Measurements from ENCODE around the gene BIRC7. TPM values are rescaled to one million over a fixed set of nuclear protein-coding genes. Genes with fewer than 3 reads are reported as not detected.

BIRC7 gene
- total and polyA plus RNA-seq, 8 donors = 0.09 TPM; not detected in 7

DNA sequence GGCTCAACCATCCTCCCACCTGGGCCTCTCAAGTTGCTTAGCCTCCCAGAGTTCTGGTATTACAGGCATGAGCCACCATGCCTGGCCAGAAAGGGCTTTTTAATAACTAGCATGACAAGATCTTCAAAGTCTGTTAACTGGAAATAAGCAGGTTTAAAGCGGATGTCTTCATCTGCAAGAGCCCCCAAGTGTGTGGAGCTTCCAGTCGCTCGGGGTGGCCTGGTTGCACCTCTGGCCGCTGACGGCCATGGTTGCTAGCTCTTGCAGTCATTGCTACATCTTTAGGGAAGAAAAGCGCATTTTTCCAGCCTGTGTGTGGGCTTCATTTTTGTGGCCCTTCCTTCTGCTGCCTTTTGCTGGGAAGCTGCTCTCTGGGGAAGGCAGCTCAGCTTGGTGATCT lies 44.7 kb downstream of the BIRC7 start:
- DNase-seq = peak in 1 of 6 donors; percentile 20
- Histone ChIP-seq H3K4me1 (no peaks in the 10 kb centered on the region), H3K9me3 (no peaks in the 10 kb centered on the region), H3K27me3 (no peaks in the 10 kb centered on the region), H3K36me3 (peaks cover 0 to 49% (median 11%) of the 10 kb centered on the region in 3 donors), H3K4me3 (no peak overlapping the region), H3K27ac (no peak overlapping the region)
- WGBS, 2 donors = 95 to 96% methylated on average over 6 of the region's 6 CpGs
- intact Hi-C loops (cut with DNase I) = no loop called here
- TF ChIP-seq, protein P1, sequence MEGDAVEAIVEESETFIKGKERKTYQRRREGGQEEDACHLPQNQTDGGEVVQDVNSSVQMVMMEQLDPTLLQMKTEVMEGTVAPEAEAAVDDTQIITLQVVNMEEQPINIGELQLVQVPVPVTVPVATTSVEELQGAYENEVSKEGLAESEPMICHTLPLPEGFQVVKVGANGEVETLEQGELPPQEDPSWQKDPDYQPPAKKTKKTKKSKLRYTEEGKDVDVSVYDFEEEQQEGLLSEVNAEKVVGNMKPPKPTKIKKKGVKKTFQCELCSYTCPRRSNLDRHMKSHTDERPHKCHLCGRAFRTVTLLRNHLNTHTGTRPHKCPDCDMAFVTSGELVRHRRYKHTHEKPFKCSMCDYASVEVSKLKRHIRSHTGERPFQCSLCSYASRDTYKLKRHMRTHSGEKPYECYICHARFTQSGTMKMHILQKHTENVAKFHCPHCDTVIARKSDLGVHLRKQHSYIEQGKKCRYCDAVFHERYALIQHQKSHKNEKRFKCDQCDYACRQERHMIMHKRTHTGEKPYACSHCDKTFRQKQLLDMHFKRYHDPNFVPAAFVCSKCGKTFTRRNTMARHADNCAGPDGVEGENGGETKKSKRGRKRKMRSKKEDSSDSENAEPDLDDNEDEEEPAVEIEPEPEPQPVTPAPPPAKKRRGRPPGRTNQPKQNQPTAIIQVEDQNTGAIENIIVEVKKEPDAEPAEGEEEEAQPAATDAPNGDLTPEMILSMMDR (IDR thresholded peaks at IDR 0.05) = no peak
- FAIRE-seq = no peak
- no peak for ATAC-seq

GRCh38 chr20:63280929-63281545 lies 45.3 kb downstream of the BIRC7 start:
- H3K27ac ChIP-seq = no peak overlapping the region
- WGBS, 2 donors = 85 to 87% methylated on average over 19 of the region's 19 CpGs
- ATAC-seq (no peak), FAIRE-seq (no peak), DNase-seq (peak in 1 of 6 donors; percentile 60)
- TF ChIP-seq, protein P1 (IDR thresholded peaks at IDR 0.05) = no peak
- intact Hi-C loops (cut with DNase I) = no loop called here
- no peaks in the 10 kb centered on the region for H3K27me3 ChIP-seq
- H3K4me1 ChIP-seq = no peaks in the 10 kb centered on the region
- H3K4me3 ChIP-seq = no peak overlapping the region
- peaks cover 0 to 55% (median 11%) of the 10 kb centered on the region in 3 donors for H3K36me3 ChIP-seq
- H3K9me3 ChIP-seq = no peaks in the 10 kb centered on the region

DNA sequence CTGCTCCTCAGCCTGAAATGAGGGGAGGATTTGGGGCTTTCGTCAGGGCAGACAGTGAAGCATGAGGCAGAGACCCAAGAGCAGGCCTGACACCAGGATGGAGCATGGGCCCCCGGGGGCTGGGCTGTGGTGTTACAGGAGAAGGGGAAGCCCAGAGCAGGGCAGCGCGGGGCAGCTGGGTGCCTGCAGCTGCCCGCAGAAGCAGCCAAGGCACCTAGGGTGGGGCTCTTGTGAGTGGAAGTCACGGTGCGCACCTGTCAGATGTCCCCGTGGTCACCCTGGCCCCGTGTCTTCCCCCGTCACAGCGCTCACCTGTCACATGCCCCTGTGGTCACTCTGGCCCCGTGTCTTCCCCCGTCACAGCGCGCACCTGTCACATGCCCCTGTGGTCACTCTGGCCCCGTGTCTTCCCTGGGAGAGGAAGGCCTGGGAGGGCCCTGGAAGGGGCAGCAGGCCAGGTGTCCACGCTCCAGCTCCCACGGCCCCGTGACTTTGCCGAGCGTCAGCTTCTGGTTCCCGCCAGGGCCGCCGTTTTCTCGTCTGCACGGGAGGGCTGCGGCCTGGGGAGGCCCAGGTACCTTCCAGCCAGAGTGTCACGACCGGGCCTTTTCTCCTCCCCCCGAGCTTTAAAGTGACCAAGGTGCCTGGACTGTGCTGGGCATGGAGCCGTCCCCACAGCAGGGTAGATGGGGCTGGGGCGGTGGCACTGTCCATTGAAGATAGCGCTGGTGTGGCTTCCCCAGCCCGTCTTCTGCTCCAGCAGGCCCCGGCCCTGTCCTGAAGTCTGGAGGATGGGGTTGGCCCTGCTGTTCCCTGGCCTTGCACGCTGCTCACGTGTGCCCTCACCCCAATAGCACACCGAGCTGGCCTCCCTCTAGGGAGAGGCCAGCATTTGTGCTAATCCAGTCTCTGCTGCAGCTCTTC lies 46.3 kb downstream of the BIRC7 start:
- FAIRE-seq = no peak
- peak in 1 of 6 donors; percentile 59 for DNase-seq

DNA sequence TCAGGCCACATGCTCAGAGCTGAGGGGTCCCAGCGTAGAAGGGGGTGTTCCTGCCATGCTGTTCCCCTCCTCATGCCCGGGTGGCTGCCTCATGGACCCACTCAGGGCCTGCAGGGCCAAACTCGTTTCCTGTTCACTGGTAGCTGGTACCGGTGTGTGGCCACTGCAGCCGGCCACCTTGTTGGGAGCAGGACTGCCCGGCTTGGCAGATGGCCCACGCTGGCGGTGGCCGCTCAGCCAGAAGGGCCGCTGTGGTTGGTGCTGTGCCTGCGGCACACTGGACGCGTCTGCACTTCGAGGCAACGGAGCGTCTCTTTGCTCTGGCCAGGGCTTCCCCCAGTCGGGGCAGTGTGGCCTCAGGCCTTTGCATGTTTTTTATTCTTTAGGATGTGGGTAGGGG lies 47.2 kb downstream of the BIRC7 start:
- no peaks in the 10 kb centered on the region for H3K4me1 ChIP-seq
- peak in 1 of 6 donors; percentile 63 for DNase-seq
- no peak overlapping the region for H3K27ac ChIP-seq
- peaks cover 0 to 53% (median 10%) of the 10 kb centered on the region in 3 donors for H3K36me3 ChIP-seq
- H3K4me3 ChIP-seq = no peak overlapping the region
- no peak for FAIRE-seq
- TF ChIP-seq, protein P1 (IDR thresholded peaks at IDR 0.05) = no peak
- no peak for ATAC-seq
- no peaks in the 10 kb centered on the region for H3K27me3 ChIP-seq
- WGBS, 2 donors = 91 to 95% methylated on average over 17 of the region's 17 CpGs
- H3K9me3 ChIP-seq = no peaks in the 10 kb centered on the region
- intact Hi-C loops (cut with DNase I) = no loop called here

More for the DNA sequence above, 46.3 kb downstream of the BIRC7 start:
- TF ChIP-seq, protein P1 (IDR thresholded peaks at IDR 0.05) = no peak
- Histone ChIP-seq H3K27me3 (no peaks in the 10 kb centered on the region), H3K9me3 (no peaks in the 10 kb centered on the region), H3K4me3 (no peak overlapping the region), H3K27ac (no peak overlapping the region), H3K36me3 (peaks cover 0 to 53% (median 11%) of the 10 kb centered on the region in 3 donors), H3K4me1 (no peaks in the 10 kb centered on the region)
- intact Hi-C loops (cut with DNase I) = no loop called here
- ATAC-seq = no peak
- 91 to 92% methylated on average over 31 to 38 of the region's 38 CpGs for WGBS, 2 donors

Data from pancreas (tissue), 10 donors.